ENCODE data around the gene PRKCH.

DNA sequence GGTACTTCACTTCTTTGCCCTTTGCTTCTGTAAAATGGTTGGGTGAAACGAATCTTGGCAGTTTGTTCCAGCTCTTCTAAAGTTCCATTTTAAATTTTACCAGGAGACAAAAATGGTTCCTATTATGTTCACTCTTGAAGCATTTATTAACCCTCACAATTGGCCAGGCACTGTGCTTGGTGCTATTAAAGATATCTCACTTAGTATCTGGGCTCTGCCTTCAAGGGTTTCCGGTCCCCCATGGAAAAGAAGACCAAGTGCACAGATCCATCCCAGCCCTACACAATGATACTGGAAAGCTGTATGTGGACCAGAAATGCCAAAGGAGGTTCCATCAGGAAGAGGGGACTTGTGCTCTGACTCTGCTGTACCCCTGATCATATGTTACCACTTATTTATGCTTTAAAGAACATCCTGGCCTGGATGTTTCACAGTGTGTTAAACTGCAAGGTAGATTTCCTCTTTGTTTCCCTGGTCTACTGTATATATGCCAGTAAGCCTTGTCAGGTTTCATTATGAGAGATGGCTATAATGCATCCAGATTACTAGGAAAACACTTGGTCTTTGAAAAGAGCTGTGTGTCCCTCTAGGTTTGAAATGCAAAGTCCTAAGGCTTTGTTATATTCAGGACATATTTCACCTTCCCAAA lies 154.8 kb downstream of the PRKCH start:
- TF ChIP-seq, protein P1, sequence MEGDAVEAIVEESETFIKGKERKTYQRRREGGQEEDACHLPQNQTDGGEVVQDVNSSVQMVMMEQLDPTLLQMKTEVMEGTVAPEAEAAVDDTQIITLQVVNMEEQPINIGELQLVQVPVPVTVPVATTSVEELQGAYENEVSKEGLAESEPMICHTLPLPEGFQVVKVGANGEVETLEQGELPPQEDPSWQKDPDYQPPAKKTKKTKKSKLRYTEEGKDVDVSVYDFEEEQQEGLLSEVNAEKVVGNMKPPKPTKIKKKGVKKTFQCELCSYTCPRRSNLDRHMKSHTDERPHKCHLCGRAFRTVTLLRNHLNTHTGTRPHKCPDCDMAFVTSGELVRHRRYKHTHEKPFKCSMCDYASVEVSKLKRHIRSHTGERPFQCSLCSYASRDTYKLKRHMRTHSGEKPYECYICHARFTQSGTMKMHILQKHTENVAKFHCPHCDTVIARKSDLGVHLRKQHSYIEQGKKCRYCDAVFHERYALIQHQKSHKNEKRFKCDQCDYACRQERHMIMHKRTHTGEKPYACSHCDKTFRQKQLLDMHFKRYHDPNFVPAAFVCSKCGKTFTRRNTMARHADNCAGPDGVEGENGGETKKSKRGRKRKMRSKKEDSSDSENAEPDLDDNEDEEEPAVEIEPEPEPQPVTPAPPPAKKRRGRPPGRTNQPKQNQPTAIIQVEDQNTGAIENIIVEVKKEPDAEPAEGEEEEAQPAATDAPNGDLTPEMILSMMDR (IDR thresholded peaks at IDR 0.05; ENCODE audit: insufficient read depth, low read length) = no peak
- TF ChIP-seq POLR2AphosphoS5 (IDR thresholded peaks at IDR 0.05; ENCODE audit: low read depth) = no peak
- TF ChIP-seq, protein P2, sequence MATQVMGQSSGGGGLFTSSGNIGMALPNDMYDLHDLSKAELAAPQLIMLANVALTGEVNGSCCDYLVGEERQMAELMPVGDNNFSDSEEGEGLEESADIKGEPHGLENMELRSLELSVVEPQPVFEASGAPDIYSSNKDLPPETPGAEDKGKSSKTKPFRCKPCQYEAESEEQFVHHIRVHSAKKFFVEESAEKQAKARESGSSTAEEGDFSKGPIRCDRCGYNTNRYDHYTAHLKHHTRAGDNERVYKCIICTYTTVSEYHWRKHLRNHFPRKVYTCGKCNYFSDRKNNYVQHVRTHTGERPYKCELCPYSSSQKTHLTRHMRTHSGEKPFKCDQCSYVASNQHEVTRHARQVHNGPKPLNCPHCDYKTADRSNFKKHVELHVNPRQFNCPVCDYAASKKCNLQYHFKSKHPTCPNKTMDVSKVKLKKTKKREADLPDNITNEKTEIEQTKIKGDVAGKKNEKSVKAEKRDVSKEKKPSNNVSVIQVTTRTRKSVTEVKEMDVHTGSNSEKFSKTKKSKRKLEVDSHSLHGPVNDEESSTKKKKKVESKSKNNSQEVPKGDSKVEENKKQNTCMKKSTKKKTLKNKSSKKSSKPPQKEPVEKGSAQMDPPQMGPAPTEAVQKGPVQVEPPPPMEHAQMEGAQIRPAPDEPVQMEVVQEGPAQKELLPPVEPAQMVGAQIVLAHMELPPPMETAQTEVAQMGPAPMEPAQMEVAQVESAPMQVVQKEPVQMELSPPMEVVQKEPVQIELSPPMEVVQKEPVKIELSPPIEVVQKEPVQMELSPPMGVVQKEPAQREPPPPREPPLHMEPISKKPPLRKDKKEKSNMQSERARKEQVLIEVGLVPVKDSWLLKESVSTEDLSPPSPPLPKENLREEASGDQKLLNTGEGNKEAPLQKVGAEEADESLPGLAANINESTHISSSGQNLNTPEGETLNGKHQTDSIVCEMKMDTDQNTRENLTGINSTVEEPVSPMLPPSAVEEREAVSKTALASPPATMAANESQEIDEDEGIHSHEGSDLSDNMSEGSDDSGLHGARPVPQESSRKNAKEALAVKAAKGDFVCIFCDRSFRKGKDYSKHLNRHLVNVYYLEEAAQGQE (IDR thresholded peaks at IDR 0.05; ENCODE audit: insufficient replicate concordance, low read depth) = no peak
